Measurements from ENCODE around the gene ZNF618.

The ZNF618 gene

DNA sequence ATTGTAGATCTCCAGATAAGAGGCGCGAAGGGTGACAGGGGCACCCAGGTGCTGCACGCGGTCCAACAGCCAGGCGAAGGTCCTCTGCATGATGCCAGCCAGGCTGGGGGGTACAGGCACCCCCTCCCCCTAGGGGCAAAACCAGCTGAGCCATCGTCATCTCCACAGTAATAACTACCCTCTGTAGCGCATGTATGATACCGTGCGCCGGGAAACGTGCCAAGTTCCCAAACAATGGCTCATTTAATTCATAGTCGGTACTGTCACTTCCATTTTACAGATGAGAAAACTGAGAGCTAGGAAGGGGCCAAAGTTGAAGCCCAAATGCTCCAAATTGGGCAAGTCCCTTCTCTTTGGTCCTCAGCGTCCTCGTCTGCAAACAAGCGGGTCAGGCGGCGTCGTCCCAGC, 221.5 kb downstream of the ZNF618 start:
- peaks cover 0 to 21% of the 10 kb centered on the region in 2 donors for H3K27me3 ChIP-seq (ENCODE audit: control insufficient read depth in 1 of 2, insufficient read depth in 2 of 2, low read length in 2 of 2)
- no peaks in the 10 kb centered on the region for H3K4me1 ChIP-seq (ENCODE audit: insufficient read depth, low read length)
- no peak overlapping the region for H3K27ac ChIP-seq (ENCODE audit: low read depth, low read length)
- no peak overlapping the region for H3K9ac ChIP-seq (ENCODE audit: low read length)
- H3K36me3 ChIP-seq (ENCODE audit: insufficient read depth, low read length) = no peaks in the 10 kb centered on the region
- peak overlapping the region in 1 of 2 donors; percentile 50 for H3K4me3 ChIP-seq (ENCODE audit: low read depth in 1 of 2, low read length in 2 of 2)
- no peaks in the 10 kb centered on the region for H3K9me3 ChIP-seq (ENCODE audit: low read length)

DNA sequence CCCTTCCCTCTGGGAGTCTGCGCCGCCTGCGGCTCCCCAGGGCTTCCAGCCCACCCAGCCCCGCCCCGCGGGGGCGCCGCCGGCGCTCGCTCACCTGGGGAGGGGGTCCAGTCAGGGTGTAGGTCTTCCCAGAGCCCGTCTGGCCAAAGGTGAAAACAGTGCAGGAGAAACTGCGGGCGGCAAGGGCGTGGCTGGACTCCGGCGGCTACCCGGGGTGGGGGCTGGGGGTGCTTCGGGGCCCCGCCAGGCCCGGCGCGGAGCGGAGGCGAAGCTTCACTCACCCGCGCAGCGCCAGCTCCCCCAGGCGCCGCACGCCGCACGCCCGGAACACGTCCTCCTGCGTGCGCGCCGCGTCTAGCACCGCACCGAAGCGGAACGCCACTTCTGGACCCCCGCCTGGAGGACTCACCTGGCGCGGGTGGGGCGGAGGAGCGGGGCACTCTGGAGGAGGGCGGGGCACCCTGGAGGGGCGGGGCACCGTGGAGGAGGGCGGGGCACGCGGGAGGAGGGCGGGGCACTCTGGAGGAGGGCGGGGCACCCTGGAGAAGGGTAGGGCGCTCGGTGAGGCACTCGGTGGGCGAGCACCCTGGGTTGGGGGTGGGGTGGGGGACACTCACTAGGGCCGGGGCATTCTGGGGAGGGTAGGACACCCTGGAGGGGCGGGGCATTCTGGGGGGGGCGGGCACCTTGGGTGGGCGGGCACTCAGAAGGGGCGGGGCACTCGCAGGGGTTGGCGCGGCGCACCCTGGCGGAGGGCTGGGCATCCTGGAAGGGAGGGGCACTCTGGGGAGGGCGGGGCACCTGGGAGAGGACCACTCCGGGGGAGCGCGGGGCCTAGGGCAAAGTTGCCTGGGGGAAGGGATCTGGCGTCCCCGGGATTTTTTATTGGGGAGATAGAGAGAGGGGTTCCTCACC, 222.2 kb downstream of the ZNF618 start:
- H3K9ac ChIP-seq (ENCODE audit: low read length) = no peak overlapping the region
- peaks cover 0 to 21% of the 10 kb centered on the region in 2 donors for H3K27me3 ChIP-seq (ENCODE audit: control insufficient read depth in 1 of 2, insufficient read depth in 2 of 2, low read length in 2 of 2)
- H3K4me1 ChIP-seq (ENCODE audit: insufficient read depth, low read length) = no peaks in the 10 kb centered on the region
- no peaks in the 10 kb centered on the region for H3K9me3 ChIP-seq (ENCODE audit: low read length)
- peak overlapping the region in 1 of 2 donors; percentile 50 for H3K4me3 ChIP-seq (ENCODE audit: low read depth in 1 of 2, low read length in 2 of 2)
- H3K36me3 ChIP-seq (ENCODE audit: insufficient read depth, low read length) = no peaks in the 10 kb centered on the region
- no peak overlapping the region for H3K27ac ChIP-seq (ENCODE audit: low read depth, low read length)

DNA sequence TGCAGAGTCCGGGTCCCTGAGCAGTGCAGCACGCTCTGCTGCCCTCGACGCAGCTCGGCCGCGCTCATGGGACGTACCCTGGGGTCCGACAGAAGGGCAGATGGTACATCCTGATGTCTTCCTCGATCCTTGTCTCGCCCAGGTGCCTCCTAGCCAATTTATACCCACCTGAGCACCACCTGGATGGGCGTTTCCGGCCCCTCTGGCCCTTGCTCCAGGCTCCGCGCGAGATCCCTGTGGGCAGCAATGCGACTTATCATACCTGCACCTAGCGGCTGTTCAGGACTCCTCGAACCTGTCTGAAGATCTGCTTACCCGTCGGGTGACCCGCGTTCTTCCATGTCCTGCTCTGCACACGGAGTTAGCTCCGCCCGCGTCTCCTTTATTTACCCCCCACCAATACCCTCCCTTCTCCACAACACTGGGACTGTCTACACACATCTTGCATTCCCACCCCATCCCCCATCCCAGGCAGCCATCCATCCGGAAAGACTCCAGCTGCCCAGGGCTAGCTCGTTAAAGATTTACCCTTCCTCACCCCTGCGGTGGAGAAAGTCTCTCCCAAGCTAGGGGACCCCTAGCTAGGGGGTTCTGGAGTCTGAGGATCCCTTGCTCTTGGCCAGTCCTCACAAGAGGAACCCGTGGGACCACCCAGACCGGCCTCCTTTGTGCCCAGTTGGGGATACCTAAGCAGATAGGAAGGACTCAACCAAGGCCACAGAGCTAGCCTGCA, 223.0 kb downstream of the ZNF618 start, which contains the start of gene KIF12:
KIF12 (minus strand) TSS at position 357 of the 733 bp plus-strand sequence; CDS start at position 341, 16 bp downstream.
- Histone ChIP-seq H3K36me3 (ENCODE audit: insufficient read depth, low read length) (no peaks in the 10 kb centered on the region), H3K27me3 (ENCODE audit: control insufficient read depth in 1 of 2, insufficient read depth in 2 of 2, low read length in 2 of 2) (peaks cover 0 to 21% of the 10 kb centered on the region in 2 donors), H3K27ac (ENCODE audit: low read depth, low read length) (no peak within 1 kb of the TSS), H3K9ac (ENCODE audit: low read length) (no peak within 1 kb of the TSS), H3K4me3 (ENCODE audit: low read depth in 1 of 2, low read length in 2 of 2) (peak within 1 kb of the TSS in 1 of 2 donors; percentile 50), H3K4me1 (ENCODE audit: insufficient read depth, low read length) (no peaks in the 10 kb centered on the region), H3K9me3 (ENCODE audit: low read length) (no peaks in the 10 kb centered on the region)

DNA sequence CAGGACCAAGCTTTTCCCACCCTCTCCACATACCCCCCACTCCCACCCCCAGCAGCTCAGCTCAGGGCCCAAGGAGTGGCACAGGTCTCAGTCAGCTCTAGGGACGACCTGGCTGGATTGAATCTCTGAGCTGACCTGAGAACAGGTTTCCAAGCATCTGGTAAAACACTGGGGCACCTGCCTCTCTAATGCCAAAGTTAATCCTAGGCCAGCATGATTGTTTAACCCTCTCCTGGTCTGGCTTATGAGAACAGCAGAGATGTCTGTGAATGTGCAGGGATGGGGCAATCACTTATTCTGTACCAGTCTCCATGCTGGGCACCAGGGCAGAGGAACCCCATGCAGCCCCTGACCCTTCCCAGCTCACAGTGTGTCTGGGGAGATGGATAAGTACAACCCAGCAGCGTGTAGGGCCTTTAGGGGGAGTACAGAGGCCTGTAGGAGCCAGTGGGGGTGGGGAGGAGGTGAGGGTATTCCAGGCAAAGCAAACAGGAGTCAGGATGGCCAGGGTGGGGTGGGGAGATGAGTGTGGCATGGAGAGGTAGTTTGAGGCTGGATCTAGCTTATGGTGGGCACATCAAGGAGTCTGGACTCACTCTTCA, 223.7 kb downstream of the ZNF618 start:
- Histone ChIP-seq H3K9ac (ENCODE audit: low read length) (no peak overlapping the region), H3K27me3 (ENCODE audit: control insufficient read depth in 1 of 2, insufficient read depth in 2 of 2, low read length in 2 of 2) (peaks cover 0 to 21% of the 10 kb centered on the region in 2 donors), H3K4me1 (ENCODE audit: insufficient read depth, low read length) (no peaks in the 10 kb centered on the region), H3K9me3 (ENCODE audit: low read length) (no peaks in the 10 kb centered on the region), H3K36me3 (ENCODE audit: insufficient read depth, low read length) (no peaks in the 10 kb centered on the region), H3K27ac (ENCODE audit: low read depth, low read length) (no peak overlapping the region), H3K4me3 (ENCODE audit: low read depth in 1 of 2, low read length in 2 of 2) (no peak overlapping the region)

DNA sequence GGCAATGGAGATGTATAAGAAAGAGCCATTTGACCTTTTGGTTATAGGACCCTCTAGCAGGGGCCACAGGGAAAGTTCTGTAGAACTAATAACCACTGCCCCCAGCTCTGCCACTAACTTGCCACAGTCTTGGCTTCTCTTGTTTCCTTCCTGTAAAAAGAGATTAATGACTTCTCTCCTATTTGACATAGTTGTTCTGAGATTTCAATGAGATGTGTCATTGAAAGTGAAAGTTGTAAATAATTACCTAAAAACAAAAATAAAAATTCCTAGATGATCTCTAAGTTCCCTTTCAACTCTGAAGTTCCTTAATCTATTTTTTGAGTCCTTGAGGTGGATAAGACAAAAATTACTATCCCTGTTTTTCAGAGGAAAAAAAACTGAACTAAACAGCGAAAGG, 224.4 kb downstream of the ZNF618 start:
- H3K27ac ChIP-seq (ENCODE audit: low read depth, low read length) = no peak overlapping the region
- peaks cover 0 to 21% of the 10 kb centered on the region in 2 donors for H3K27me3 ChIP-seq (ENCODE audit: control insufficient read depth in 1 of 2, insufficient read depth in 2 of 2, low read length in 2 of 2)
- H3K4me1 ChIP-seq (ENCODE audit: insufficient read depth, low read length) = no peaks in the 10 kb centered on the region

DNA sequence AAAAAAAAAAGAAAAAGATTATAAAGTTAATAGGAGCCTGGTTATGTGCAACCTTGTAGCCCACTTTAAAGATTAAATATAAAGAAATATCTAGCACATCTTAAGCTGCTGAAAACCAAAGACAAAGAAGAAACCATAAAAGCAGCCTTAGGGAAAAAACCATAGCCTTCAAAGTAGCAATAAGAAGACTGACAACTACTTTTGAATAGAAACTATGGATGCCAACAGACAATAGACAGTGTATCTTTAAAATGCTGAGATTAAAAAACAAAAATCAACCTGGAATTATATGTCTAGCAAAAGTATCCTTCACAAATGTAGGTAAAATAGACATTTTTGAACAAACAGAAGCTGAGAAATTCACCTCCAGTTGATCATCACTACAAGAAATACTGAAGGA, 226.4 kb downstream of the ZNF618 start:
- Histone ChIP-seq H3K4me1 (ENCODE audit: insufficient read depth, low read length) (no peaks in the 10 kb centered on the region), H3K27me3 (ENCODE audit: control insufficient read depth in 1 of 2, insufficient read depth in 2 of 2, low read length in 2 of 2) (peaks cover 0 to 16% of the 10 kb centered on the region in 2 donors), H3K9me3 (ENCODE audit: low read length) (no peaks in the 10 kb centered on the region), H3K9ac (ENCODE audit: low read length) (no peak overlapping the region), H3K36me3 (ENCODE audit: insufficient read depth, low read length) (no peaks in the 10 kb centered on the region), H3K27ac (ENCODE audit: low read depth, low read length) (no peak overlapping the region), H3K4me3 (ENCODE audit: low read depth in 1 of 2, low read length in 2 of 2) (no peak overlapping the region)

More for the DNA sequence above, 224.4 kb downstream of the ZNF618 start:
- no peaks in the 10 kb centered on the region for H3K9me3 ChIP-seq (ENCODE audit: low read length)
- H3K9ac ChIP-seq (ENCODE audit: low read length) = no peak overlapping the region
- H3K4me3 ChIP-seq (ENCODE audit: low read depth in 1 of 2, low read length in 2 of 2) = no peak overlapping the region
- H3K36me3 ChIP-seq (ENCODE audit: insufficient read depth, low read length) = no peaks in the 10 kb centered on the region

DNA sequence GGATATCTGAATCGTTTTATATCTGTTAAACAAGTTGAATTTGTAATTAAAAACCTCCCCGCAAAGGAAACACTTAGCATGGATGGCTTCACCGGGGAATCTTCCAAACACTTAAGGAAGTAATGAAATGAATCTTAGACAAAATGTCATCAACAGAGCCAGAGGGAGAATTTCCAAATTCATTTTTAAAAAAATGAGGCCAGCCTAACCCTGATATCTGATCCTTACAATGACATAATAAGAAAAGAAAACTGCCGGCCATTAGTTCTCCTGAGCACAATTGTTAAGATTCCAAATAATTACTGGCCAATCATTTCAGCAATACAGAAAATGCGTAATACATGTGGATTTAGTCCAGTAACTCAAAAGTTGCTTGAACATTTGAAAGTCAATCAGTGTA, 229.1 kb downstream of the ZNF618 start:
- H3K4me3 ChIP-seq (ENCODE audit: low read depth in 1 of 2, low read length in 2 of 2) = no peak overlapping the region

More for the DNA sequence above, 229.1 kb downstream of the ZNF618 start:
- Histone ChIP-seq H3K4me1 (ENCODE audit: insufficient read depth, low read length) (no peaks in the 10 kb centered on the region), H3K9ac (ENCODE audit: low read length) (no peak overlapping the region), H3K9me3 (ENCODE audit: low read length) (no peaks in the 10 kb centered on the region), H3K36me3 (ENCODE audit: insufficient read depth, low read length) (no peaks in the 10 kb centered on the region), H3K27me3 (ENCODE audit: control insufficient read depth in 1 of 2, insufficient read depth in 2 of 2, low read length in 2 of 2) (no peaks in the 10 kb centered on the region), H3K27ac (ENCODE audit: low read depth, low read length) (no peak overlapping the region)
